ENCODE results near the gene PPP1R11.

Gene PPP1R11

DNA sequence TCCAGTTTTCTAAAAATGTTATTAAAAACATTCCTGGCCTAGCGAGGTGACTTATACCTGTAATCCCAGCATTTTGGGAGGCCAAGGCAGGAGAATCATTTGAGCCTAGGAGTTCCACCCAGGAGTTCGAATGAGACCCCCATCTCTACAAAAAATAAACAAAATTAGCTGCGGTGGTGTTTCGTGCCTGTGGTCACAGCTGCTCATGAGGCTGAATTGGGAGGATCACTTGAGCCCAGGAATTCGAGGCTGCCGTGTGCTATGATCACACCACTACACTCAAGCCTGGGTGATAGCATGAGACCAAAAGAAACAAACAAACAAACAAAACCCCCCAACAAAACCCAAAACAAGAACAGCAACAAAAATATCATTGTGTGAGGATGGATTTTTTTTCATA, 25.8 kb upstream of the PPP1R11 start:
- TF ChIP-seq TAF1 (IDR thresholded peaks at IDR 0.05; ENCODE audit: borderline replicate concordance, insufficient read depth, low read length): no peak
- TF ChIP-seq POLR2AphosphoS5 (IDR thresholded peaks at IDR 0.05; ENCODE audit: low read depth, low read length): no peak
- TF ChIP-seq FOXP2 (optimal IDR thresholded peaks at IDR 0.05; ENCODE audit: borderline replicate concordance, extremely low read depth, extremely low read length, insufficient read depth): no peak
- no peak for TF ChIP-seq SIN3A (IDR thresholded peaks at IDR 0.05; ENCODE audit: borderline replicate concordance, insufficient read depth, low read length)
- TF ChIP-seq, protein P1, sequence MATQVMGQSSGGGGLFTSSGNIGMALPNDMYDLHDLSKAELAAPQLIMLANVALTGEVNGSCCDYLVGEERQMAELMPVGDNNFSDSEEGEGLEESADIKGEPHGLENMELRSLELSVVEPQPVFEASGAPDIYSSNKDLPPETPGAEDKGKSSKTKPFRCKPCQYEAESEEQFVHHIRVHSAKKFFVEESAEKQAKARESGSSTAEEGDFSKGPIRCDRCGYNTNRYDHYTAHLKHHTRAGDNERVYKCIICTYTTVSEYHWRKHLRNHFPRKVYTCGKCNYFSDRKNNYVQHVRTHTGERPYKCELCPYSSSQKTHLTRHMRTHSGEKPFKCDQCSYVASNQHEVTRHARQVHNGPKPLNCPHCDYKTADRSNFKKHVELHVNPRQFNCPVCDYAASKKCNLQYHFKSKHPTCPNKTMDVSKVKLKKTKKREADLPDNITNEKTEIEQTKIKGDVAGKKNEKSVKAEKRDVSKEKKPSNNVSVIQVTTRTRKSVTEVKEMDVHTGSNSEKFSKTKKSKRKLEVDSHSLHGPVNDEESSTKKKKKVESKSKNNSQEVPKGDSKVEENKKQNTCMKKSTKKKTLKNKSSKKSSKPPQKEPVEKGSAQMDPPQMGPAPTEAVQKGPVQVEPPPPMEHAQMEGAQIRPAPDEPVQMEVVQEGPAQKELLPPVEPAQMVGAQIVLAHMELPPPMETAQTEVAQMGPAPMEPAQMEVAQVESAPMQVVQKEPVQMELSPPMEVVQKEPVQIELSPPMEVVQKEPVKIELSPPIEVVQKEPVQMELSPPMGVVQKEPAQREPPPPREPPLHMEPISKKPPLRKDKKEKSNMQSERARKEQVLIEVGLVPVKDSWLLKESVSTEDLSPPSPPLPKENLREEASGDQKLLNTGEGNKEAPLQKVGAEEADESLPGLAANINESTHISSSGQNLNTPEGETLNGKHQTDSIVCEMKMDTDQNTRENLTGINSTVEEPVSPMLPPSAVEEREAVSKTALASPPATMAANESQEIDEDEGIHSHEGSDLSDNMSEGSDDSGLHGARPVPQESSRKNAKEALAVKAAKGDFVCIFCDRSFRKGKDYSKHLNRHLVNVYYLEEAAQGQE (IDR thresholded peaks at IDR 0.05; ENCODE audit: insufficient read depth in 1 of 2, low read depth in 2 of 2, low read length in 2 of 2): no peak

DNA sequence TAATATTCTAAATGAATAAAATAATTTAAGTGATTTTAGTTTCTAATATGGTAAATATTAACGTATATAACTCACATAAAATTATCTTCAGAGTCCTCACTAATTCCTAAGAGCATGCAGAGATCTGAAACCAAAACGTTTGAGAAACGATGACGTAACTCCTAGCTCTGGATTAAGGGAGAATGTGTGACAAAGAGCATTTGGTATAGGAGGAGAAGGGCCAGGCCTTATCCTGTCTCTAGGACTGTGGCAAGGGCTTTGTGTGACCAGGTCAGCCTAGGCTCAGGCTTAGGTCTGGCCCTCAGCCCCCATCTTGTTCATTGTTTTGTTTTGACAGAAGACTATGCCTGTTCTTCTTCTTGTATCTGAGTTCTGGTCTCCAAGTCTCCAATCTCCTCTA, 25.2 kb upstream of the PPP1R11 start:
- TF ChIP-seq SIN3A (IDR thresholded peaks at IDR 0.05; ENCODE audit: borderline replicate concordance, insufficient read depth, low read length) (no peak), POLR2AphosphoS5 (IDR thresholded peaks at IDR 0.05; ENCODE audit: low read depth, low read length) (no peak), FOXP2 (optimal IDR thresholded peaks at IDR 0.05; ENCODE audit: borderline replicate concordance, extremely low read depth, extremely low read length, insufficient read depth) (no peak), TAF1 (IDR thresholded peaks at IDR 0.05; ENCODE audit: borderline replicate concordance, insufficient read depth, low read length) (no peak)
- TF ChIP-seq, protein P1 (IDR thresholded peaks at IDR 0.05; ENCODE audit: insufficient read depth in 1 of 2, low read depth in 2 of 2, low read length in 2 of 2): no peak

DNA sequence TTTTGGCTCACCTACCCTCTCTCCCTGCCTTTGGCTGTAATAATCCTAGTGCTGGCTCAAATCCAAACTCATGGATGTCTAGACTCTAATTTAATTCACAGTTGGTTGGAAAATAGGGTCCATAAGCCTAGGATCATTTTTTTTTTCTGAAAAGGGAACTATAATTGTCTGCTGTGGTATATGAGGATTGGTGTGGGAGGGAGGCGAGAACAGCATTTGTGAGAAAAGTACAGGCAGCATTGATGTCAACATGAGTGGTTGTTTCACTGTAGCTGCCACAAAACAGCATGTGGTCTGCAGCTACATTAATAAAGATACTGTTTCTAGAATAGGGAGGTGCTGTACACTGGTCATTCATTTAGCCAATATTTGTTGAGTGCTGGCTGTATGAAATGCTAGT, 24.5 kb upstream of the PPP1R11 start:
- TF ChIP-seq FOXP2 (optimal IDR thresholded peaks at IDR 0.05; ENCODE audit: borderline replicate concordance, extremely low read depth, extremely low read length, insufficient read depth): no peak
- TF ChIP-seq, protein P1 (IDR thresholded peaks at IDR 0.05; ENCODE audit: insufficient read depth in 1 of 2, low read depth in 2 of 2, low read length in 2 of 2): no peak
- TF ChIP-seq TAF1 (IDR thresholded peaks at IDR 0.05; ENCODE audit: borderline replicate concordance, insufficient read depth, low read length): no peak
- no peak for TF ChIP-seq POLR2AphosphoS5 (IDR thresholded peaks at IDR 0.05; ENCODE audit: low read depth, low read length)
- TF ChIP-seq SIN3A (IDR thresholded peaks at IDR 0.05; ENCODE audit: borderline replicate concordance, insufficient read depth, low read length): no peak

DNA sequence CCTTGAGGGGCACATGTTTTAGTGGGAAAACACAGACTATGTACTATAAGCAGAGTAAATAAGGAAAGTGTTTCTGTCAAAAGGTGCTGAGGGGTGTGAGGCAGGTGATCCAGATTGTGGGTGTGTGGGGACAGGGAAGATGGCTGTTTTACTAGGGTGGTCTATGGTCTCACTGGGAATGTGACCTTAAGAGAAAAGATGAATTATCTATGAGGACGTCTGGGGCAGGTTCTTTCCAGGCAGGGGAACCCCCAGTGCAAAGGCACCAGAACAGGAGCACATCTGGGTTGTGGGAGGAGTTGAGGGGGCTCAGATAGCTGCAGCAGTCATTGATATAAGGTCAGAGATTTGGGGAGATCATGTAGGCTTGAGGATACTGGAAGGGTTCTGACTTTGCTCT, 24.1 kb upstream of the PPP1R11 start:
- TF ChIP-seq, protein P1 (IDR thresholded peaks at IDR 0.05; ENCODE audit: insufficient read depth in 1 of 2, low read depth in 2 of 2, low read length in 2 of 2): no peak
- TF ChIP-seq SIN3A (IDR thresholded peaks at IDR 0.05; ENCODE audit: borderline replicate concordance, insufficient read depth, low read length): no peak
- no peak for TF ChIP-seq TAF1 (IDR thresholded peaks at IDR 0.05; ENCODE audit: borderline replicate concordance, insufficient read depth, low read length)
- TF ChIP-seq FOXP2 (optimal IDR thresholded peaks at IDR 0.05; ENCODE audit: borderline replicate concordance, extremely low read depth, extremely low read length, insufficient read depth): no peak

DNA sequence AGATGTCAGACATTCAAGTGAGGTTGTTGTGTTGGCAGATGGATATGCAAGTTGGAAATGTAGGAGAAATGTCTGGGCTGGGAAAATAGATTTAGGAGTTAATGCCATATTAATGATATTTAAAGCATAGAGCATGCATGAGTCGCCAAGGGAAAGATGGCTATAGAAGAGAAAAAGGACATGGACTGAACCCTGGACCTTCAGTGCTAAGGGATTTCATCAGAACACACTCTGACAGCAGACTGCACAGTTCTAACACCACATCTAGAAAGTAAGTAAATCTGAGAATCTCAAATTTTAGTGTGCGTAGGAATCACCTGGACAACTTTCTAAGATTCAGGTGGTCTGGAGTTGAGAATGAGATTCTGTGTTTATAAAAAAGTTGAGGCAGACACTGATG, 23.3 kb upstream of the PPP1R11 start:
- TF ChIP-seq, protein P1 (IDR thresholded peaks at IDR 0.05; ENCODE audit: insufficient read depth in 1 of 2, low read depth in 2 of 2, low read length in 2 of 2): no peak
- TF ChIP-seq TAF1 (IDR thresholded peaks at IDR 0.05; ENCODE audit: borderline replicate concordance, insufficient read depth, low read length) (no peak), SIN3A (IDR thresholded peaks at IDR 0.05; ENCODE audit: borderline replicate concordance, insufficient read depth, low read length) (no peak), POLR2AphosphoS5 (IDR thresholded peaks at IDR 0.05; ENCODE audit: low read depth, low read length) (no peak), FOXP2 (optimal IDR thresholded peaks at IDR 0.05; ENCODE audit: borderline replicate concordance, extremely low read depth, extremely low read length, insufficient read depth) (no peak)

Data from PFSK-1 (cell line).